ENCODE measurements around the gene MRPS7. TPM values are rescaled to one million over a fixed set of nuclear protein-coding genes. Genes with fewer than 3 reads are reported as not detected.

Gene MRPS7
- total and polyA plus RNA-seq, 2 of the 8 experiments (the other 6 are each of a cell fraction or from before 2014, with no cell fraction given) = 63.4 to 79.4 TPM

DNA sequence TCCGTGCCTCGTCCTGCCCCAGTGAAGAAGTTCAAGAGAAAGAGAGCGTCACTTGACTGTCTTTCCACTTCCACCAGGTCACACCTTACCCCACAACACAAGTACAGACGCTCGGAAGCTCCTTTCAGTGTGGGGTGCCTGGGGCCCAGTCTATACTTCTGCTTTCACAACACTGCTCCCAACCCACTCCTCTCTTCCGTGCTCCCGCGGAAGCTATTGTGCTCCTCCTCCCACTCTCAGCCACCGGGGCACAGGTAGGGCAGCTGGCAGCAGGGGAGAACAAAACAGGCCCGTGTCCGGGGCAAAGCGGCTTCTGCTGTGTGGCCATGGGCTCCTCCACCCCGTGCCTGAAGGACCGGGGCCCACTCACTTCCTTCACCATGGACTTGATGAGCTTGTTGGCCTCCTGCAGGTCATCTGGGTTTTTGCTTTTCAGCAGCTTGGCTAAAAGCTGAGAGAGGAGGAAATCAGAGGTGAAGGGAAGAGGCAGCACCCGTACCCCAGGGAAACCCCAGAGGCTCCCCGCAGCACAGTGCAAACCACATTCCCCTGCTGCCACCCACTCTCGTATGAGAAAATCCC lies 19.1 kb upstream of the MRPS7 start:
- no peak for FAIRE-seq
- Histone ChIP-seq H2BK5ac (ENCODE audit: low read depth, low read length) (no peak overlapping the region), H2AK5ac (ENCODE audit: low read depth, low read length) (no peak overlapping the region), H3K4me3 (ENCODE audit: extremely low read depth in 1 of 4, insufficient read depth in 2 of 4, low read depth in 3 of 4, low read length in 4 of 4) (no peak overlapping the region), H4K20me1 (replicated peaks in 1 of 2; ENCODE audit: control insufficient read depth in 1 of 2, insufficient read depth in 2 of 2, low read length in 2 of 2) (peaks cover 14 to 23% of the 10 kb centered on the region in 2 experiments), H2BK15ac (ENCODE audit: low read length) (no peak overlapping the region), H3K56ac (replicated peaks; ENCODE audit: insufficient read length, low read depth, low read length) (no peak overlapping the region), H3K14ac (ENCODE audit: insufficient read length) (no peak overlapping the region), H3K4ac (replicated peaks; ENCODE audit: insufficient read length, low read depth, low read length) (no peak overlapping the region), H2BK120ac (replicated peaks; ENCODE audit: low read depth, low read length) (no peak overlapping the region), H3K27ac (ENCODE audit: low read depth, low read length) (no peak overlapping the region), H3K79me2 (ENCODE audit: control insufficient read depth in 1 of 2, insufficient read depth in 2 of 2, low read length in 2 of 2) (peaks cover 0 to 2% of the 10 kb centered on the region in 2 experiments; a peak in 1 of 4 replicates), H2AFZ (ENCODE audit: low read length) (no peak overlapping the region), H3K23me2 (ENCODE audit: low read depth, low read length) (no peaks in the 10 kb centered on the region), H3K18ac (ENCODE audit: extremely low read depth, low read length) (no peak overlapping the region), H2BK20ac (ENCODE audit: low read length) (no peak overlapping the region), H3K23ac (ENCODE audit: insufficient read length) (no peak overlapping the region), H2BK12ac (ENCODE audit: low read depth, low read length) (no peak overlapping the region), H3K27me3 (replicated peaks in 1 of 4; ENCODE audit: control insufficient read depth in 3 of 4, extremely low read depth in 1 of 4, insufficient read depth in 3 of 4, low read length in 3 of 4) (no peaks in the 10 kb centered on the region), H3K9ac (replicated peaks in 1 of 4; ENCODE audit: extremely low read depth in 1 of 4, low read depth in 3 of 4, low read length in 3 of 4) (no peak overlapping the region), H3K4me2 (ENCODE audit: insufficient read depth in 1 of 2, low read depth in 2 of 2, low read length in 2 of 2) (no peak overlapping the region), H3K9me3 (ENCODE audit: insufficient read depth in 2 of 2, low read depth in 1 of 2, low read length in 1 of 2) (no peaks in the 10 kb centered on the region), H4K8ac (ENCODE audit: extremely low read depth, insufficient read depth, low read length) (no peak overlapping the region; the same call in 1 of the 2 replicates), H3K4me1 (replicated peaks in 1 of 4; ENCODE audit: control insufficient read depth in 3 of 4, insufficient read depth in 4 of 4, low read length in 3 of 4) (peaks cover 0 to 4% (median 0%) of the 10 kb centered on the region in 4 experiments; a peak in 3 of 7 replicates), H3K36me3 (ENCODE audit: control insufficient read depth in 2 of 4, insufficient read depth in 4 of 4, low read length in 3 of 4) (peaks cover 27 to 61% (median 51%) of the 10 kb centered on the region in 4 experiments), H3K79me1 (ENCODE audit: low read depth, low read length) (no peaks in the 10 kb centered on the region), H4K5ac (ENCODE audit: insufficient read length, low read depth, low read length) (no peak overlapping the region), H4K91ac (replicated peaks; ENCODE audit: insufficient read length, low read length) (no peak overlapping the region)
- no peak for TF ChIP-seq JUN (IDR thresholded peaks at IDR 0.05; ENCODE audit: low read depth, low read length)
- no peak for TF ChIP-seq SP2 (IDR thresholded peaks at IDR 0.05; ENCODE audit: low read length)
- TF ChIP-seq TEAD4 (IDR thresholded peaks at IDR 0.05; ENCODE audit: low read depth, low read length) = no peak
- TF ChIP-seq HDAC6 (IDR thresholded peaks at IDR 0.05; ENCODE audit: low read depth, low read length) = no peak
- TF ChIP-seq KDM1A (IDR thresholded peaks at IDR 0.05; ENCODE audit: borderline replicate concordance, low read length) = no peak
- TF ChIP-seq CHD2 (IDR thresholded peaks at IDR 0.05; ENCODE audit: low read length) = no peak
- TF ChIP-seq EP300 (IDR thresholded peaks at IDR 0.05; ENCODE audit: borderline replicate concordance in 1 of 2, low read depth in 2 of 2, low read length in 2 of 2) = no peak
- no peak for TF ChIP-seq TBP (IDR thresholded peaks at IDR 0.05; ENCODE audit: low read depth, low read length)
- no peak for TF ChIP-seq BRCA1 (IDR thresholded peaks at IDR 0.05; ENCODE audit: low read depth, low read length)
- TF ChIP-seq, protein P1, sequence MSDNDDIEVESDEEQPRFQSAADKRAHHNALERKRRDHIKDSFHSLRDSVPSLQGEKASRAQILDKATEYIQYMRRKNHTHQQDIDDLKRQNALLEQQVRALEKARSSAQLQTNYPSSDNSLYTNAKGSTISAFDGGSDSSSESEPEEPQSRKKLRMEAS (IDR thresholded peaks at IDR 0.05) = no peak
- no peak for TF ChIP-seq SRF (IDR thresholded peaks at IDR 0.05; ENCODE audit: low read depth, low read length)
- no peak for TF ChIP-seq CBX8 (IDR thresholded peaks at IDR 0.05; ENCODE audit: borderline replicate concordance, low read depth, low read length)
- ChIA-PET CTCF (ENCODE audit: partially characterized antibody) (interaction anchor here (1.0 to 16.5 kb wide), 11 partner anchors 7 to 186 kb away, joined by 3 to 369 read pairs (median 14); partner anchors contain the start of genes GGA3, MIF4GD, MRPS7 and SLC25A19), POLR2A (ENCODE audit: partially characterized antibody) (interaction anchor here (1.2 to 6.3 kb wide), 3 partner anchors 18 to 27 kb away, joined by 4 to 53 read pairs (median 17); partner anchors contain the start of genes GGA3, MIF4GD and MRPS7)
- no peak for DNase-seq (ENCODE audit: low read depth in 1 of 2, low spot score in 2 of 2)
- WGBS, 2 experiments (ENCODE audit: extremely low coverage in 1 of 2, insufficient coverage in 1 of 2, insufficient read length in 1 of 2, insufficient replicate concordance in 2 of 2, low coverage in 1 of 2, low lambda C conversion rate in 2 of 2, missing lambda C conversion rate in 1 of 2) = 89% methylated on average over 17 of the region's 17 CpGs; no CpG with 5 or more reads in 1 of the 2 experiments
